ENCODE results near the gene MYL3. TPM values are rescaled to one million over a fixed set of nuclear protein-coding genes. Genes with fewer than 3 reads are reported as not detected.
A peak's percentile ranks its signal among the peaks of the same experiment; 100 is the strongest.

The MYL3 gene
- total RNA-seq, 2 donors from 2014 or later = not detected

DNA sequence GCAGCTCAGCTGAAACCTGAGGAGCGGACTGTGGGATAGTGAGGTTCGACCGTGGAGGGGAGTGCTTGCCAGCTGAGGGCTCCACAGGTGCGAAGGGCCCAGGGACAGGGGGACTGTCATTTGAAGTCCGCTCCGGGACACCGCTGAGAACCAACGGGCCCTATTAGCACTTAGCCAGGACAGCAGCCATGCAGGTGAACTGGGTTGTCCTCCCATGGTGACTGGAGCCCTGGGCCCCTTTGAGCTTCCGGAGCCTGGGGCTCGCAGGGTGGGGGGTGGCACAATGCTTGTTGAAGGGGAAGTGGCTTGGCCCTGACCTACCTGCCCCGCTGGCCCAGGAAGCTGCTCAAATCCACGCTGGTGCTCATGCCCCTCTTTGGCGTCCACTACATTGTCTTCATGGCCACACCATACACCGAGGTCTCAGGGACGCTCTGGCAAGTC, 39.0 kb upstream of the MYL3 start:
- no peak overlapping the region for H3K27ac Mint-ChIP-seq
- H3K36me3 Mint-ChIP-seq = no peaks in the 10 kb centered on the region
- ATAC-seq (no peak), DNase-seq (ENCODE audit: low spot score in 2 of 2) (no peak)
- H3K9me3 Mint-ChIP-seq = no peaks in the 10 kb centered on the region

DNA sequence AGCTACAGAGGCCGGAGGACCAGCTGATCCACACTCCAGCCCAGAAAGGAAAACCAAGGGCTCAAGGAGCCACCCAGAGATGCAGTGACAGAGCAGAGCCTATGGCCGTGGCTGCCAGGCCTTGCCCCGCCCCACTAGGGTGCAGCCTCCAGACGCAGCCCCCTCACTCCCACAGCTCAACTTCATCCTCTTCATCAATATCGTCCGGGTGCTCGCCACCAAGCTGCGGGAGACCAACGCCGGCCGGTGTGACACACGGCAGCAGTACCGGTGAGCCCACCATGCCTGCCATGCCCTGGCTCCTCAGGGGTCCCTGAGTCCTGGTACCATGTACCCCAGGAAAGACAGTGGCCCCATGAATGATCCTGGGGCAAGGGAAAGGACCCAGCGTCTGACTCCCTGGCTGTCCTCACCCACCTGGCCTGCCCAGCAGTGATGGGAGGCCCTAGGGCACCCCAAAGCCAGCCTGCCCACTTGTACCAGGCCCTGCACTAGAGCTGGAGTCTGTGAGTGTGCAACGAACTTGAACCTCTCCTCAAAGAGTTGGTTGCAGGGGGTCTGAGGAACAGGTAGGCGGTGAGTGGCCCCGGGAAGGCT, 38.4 kb upstream of the MYL3 start:
- no peak for DNase-seq (ENCODE audit: low spot score in 2 of 2)
- Mint-ChIP-seq H3K27ac (no peak overlapping the region), H3K36me3 (no peaks in the 10 kb centered on the region), H3K9me3 (no peaks in the 10 kb centered on the region)
- no peak for ATAC-seq

DNA sequence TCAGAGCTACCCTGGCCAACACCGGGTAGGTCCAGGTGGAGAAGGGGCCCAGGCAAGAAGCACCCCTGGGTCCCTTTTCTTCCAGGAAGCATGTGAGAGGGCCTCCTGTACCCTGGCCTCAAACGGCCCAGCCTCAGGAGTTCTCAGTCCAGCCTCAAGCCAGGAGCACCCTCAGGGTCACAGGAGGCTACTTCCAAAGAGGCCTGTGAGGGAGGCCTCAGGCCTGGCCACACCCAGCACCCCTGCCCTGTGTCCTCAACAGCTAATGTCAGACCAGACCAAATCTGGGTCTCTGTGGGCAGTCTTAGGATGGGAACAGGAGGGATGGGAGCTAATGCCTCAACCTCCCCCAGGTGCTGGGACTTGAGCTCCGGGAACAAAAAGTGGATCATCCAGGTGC, 37.8 kb upstream of the MYL3 start:
- DNase-seq (ENCODE audit: low spot score in 2 of 2) (no peak), ATAC-seq (no peak)
- no peak overlapping the region for H3K27ac Mint-ChIP-seq
- no peaks in the 10 kb centered on the region for H3K9me3 Mint-ChIP-seq
- no peaks in the 10 kb centered on the region for H3K36me3 Mint-ChIP-seq

DNA sequence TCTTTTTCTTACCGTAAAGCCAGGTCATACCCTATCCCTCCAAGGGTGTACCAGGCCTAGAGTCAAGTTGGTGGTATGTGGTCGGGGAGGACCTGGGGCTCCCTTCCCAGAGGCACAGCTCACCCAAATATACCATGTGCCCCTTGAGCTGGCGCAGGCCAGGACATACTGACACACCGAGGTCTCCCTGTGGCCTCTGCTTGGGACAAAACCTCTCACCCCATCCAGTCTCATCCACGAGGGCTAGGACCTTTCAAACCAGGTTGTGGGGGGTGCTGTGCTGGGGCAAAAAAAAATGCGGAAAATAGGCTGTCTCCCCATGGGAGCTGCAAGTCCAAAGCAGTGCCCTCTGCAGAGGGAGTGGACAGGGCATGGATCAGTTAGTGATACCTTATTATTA, 37.1 kb upstream of the MYL3 start:
- DNase-seq (ENCODE audit: low spot score in 2 of 2) (no peak), ATAC-seq (no peak)
- H3K27ac Mint-ChIP-seq = no peak overlapping the region
- no peaks in the 10 kb centered on the region for H3K36me3 Mint-ChIP-seq
- no peaks in the 10 kb centered on the region for H3K9me3 Mint-ChIP-seq

DNA sequence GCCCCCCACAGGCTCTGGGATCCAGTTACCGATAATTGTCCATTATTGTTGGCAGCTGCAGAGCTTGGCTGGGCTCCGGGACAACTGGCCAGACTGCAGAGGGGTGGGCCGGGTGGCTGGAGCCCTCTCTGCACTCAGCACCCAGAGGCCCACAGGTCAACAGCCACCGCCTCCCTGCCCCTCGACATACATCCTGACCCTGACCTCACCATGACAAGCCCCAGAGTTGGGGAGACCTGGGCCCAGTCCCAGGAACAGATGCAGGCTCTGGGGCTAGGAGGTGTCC, 36.7 kb upstream of the MYL3 start:
- Mint-ChIP-seq H3K27ac (no peak overlapping the region), H3K36me3 (no peaks in the 10 kb centered on the region), H3K9me3 (no peaks in the 10 kb centered on the region)
- DNase-seq (ENCODE audit: low spot score in 2 of 2) (no peak), ATAC-seq (no peak)

DNA sequence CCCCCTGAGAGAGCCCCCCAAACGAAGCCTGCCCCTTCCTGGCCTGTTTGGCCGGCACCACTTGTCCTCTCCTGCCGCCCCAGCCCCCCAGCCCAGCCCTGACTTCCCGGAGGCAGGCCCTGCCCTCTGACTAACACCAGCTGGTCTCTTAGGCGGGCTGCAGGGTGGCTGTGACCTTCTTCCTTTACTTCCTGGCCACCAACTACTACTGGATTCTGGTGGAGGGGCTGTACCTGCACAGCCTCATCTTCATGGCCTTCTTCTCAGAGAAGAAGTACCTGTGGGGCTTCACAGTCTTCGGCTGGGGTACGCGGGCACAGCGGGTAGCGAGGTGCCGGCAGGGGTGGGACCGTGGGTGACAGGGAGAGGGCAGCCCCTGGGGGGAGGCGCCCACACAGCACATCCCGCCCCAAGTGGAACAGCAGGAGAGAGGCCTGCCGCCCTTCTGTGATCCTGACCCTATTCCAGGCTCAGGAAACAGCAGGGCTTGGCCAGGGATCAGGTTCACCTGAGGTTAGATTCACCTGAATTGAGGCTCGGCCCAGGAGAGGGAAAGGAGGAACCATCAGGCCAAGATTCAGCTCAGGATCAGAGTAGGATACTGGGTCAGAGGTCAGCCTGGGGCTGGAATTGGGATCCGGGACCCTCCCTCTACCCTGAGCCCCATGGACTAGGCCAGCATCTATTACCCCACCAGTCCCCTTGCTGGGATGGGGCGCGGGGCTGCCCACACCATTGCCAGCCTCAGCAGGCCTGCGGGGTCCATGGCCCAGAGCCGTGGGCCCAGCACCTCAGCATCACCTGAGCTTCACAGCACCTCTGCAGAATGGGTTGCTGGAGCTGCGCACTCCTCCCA, 36.1 kb upstream of the MYL3 start:
- no peak for DNase-seq (ENCODE audit: low spot score in 2 of 2)
- no peak overlapping the region for H3K27ac Mint-ChIP-seq
- no peak for ATAC-seq
- H3K36me3 Mint-ChIP-seq = no peaks in the 10 kb centered on the region
- no peaks in the 10 kb centered on the region for H3K9me3 Mint-ChIP-seq

DNA sequence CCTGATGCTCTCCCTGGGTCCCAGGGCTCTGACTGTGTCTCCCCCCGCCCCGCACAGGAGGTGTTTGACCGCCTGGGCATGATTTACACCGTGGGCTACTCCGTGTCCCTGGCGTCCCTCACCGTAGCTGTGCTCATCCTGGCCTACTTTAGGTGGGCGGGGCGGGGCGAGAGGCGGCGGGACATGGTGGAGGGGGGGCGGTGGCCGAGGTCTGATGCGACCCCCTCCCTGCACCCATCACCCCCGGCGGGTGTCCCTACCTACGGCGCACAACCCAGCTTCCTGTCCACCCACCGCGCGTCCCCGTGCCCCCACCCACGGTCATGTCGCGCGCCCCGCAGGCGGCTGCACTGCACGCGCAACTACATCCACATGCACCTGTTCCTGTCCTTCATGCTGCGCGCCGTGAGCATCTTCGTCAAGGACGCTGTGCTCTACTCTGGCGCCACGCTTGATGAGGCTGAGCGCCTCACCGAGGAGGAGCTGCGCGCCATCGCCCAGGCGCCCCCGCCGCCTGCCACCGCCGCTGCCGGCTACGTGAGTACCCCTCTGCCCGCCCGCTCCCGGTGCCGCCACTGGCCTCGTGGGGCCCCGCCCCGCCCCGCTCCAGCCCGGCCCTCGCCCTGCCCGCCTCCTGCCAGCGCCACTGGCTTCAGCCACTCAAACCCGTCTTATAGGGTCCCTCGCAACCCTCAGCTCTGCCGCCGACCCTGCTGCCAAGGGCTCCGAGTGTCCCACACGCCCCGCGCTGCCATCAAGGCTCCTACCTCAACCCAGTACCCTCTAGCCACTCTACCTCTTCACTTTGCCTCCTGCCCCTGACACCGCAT, 35.3 kb upstream of the MYL3 start:
- Mint-ChIP-seq H3K27ac (no peak overlapping the region), H3K36me3 (no peaks in the 10 kb centered on the region), H3K9me3 (no peaks in the 10 kb centered on the region)
- no peak for ATAC-seq
- DNase-seq (ENCODE audit: low spot score in 2 of 2) = no peak

DNA sequence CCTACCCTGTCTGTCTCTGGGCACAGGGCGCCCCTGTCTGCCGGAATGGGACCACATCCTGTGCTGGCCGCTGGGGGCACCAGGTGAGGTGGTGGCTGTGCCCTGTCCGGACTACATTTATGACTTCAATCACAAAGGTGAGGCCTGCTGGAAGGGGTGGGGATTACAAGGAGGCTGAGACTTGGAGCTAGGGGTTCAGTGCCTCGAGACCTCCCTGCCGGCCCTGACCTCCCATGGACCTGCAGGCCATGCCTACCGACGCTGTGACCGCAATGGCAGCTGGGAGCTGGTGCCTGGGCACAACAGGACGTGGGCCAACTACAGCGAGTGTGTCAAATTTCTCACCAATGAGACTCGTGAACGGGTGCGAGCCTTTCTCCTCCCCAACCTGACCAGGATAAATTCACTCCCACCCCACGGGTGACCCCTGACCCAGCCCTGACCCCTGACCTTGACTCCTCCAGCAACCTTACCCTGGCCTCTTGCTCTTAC, 34.6 kb upstream of the MYL3 start:
- no peak overlapping the region for H3K27ac Mint-ChIP-seq
- H3K36me3 Mint-ChIP-seq = no peaks in the 10 kb centered on the region
- DNase-seq (ENCODE audit: low spot score in 2 of 2) (no peak), ATAC-seq (no peak)
- H3K9me3 Mint-ChIP-seq = no peaks in the 10 kb centered on the region

DNA sequence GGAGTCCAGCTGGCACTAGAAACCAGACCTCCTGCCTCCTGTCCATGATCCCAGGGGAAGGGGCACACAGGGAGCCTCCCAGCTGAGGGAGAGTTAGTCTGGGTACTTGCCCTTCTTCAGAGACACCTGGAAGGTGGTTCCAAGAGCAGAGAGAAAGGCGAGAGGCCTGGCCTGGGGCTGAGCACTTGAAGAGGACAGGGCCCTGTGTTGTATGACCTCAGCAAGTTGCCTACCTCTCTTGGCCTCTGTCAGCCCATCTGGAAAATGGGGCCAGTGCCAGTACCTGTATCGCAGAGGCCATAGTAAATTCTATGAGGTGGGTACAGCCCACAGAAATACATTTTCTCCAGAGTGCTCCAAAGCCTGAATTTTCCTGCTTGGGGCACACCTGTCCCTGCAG, 33.8 kb upstream of the MYL3 start:
- ATAC-seq (no peak), DNase-seq (ENCODE audit: low spot score in 2 of 2) (no peak)
- Mint-ChIP-seq H3K36me3 (no peaks in the 10 kb centered on the region), H3K9me3 (no peaks in the 10 kb centered on the region), H3K27ac (no peak overlapping the region)

DNA sequence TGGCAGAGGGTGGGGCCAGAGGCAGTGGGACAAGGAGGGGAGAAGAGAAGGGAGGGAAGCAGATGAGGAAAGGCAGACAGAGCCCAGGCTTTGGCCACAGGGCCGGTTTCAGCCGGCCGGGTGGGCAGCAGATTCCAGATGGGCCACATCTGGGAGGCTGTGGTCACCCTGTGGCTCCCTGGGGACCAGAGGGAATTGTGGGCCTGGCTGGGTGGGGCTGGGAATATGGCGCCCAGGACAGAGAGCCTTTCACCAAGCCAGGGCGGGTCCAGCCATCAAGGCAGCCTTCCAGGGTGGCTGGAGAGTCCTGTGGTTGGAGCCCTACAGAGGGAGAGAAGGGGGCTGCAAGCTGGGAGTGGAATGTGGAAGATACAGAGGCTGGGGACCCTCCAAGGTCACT, 33.1 kb upstream of the MYL3 start:
- no peaks in the 10 kb centered on the region for H3K9me3 Mint-ChIP-seq
- DNase-seq (ENCODE audit: low spot score in 2 of 2) (no peak), ATAC-seq (no peak)
- H3K36me3 Mint-ChIP-seq = no peaks in the 10 kb centered on the region
- H3K27ac Mint-ChIP-seq = no peak overlapping the region

DNA sequence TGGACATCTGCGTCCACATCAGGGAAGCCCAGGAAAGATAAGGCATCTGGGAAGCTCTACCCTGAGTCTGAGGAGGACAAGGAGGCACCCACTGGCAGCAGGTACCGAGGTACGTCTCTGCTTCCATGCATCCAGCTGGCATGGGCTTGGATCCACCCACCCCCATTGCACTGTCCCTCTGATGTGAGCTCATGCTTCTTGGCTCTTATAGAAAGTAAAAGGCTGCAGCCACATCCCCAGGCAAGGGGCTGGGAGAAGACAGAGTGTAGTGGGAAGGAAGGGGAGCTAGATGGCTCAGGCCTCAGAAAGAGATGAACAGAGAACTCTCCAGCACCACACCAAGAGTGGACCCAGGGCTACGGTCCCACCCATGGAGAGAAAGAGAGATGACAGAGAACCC, 32.5 kb upstream of the MYL3 start:
- H3K36me3 Mint-ChIP-seq = no peaks in the 10 kb centered on the region
- no peak overlapping the region for H3K27ac Mint-ChIP-seq
- ATAC-seq = no peak
- no peaks in the 10 kb centered on the region for H3K9me3 Mint-ChIP-seq
- DNase-seq (ENCODE audit: low spot score in 2 of 2) = no peak

DNA sequence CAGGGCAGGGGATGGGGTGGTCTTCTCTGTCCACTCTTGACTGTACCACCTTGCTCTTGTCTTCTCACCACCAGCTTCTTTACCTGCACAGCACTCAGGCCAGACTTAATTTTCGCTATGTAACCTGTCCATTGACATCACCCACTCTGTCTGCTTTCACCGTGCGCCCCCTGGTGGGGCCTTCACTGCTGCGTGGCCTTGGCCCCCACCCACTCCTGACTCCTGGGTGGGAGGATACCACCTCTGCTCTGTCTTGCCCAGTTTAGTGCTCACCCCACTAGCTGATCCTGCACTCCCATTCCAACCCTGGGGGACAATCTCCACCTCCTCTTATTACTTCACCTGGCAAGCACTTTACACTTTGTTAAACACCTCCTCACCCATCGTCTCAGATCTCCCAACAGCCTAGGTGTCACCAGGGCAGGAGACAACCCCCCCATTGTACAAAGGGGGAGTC, 32.0 kb upstream of the MYL3 start:
- peak; percentile 76 to 79 for ATAC-seq
- no peaks in the 10 kb centered on the region for H3K9me3 Mint-ChIP-seq

DNA sequence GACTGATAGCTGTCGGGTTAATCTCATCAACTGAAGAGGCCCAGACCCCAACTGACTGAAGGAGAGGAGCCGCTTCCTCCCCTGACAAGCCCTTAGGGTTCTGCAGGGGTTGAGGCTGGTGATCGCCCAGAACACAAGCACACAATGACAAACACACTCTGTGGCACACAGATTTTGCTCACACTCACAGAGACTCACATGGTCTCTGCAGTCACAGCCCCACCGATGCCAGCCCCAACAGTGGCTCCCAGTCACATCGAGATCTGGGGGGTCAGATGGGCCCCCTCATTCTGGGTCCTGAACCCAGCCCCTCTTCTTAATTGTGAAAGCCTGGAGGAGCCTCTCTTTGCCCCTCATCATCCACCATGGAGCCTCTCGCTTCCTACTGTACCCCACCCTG, 31.0 kb upstream of the MYL3 start:
- Mint-ChIP-seq H3K36me3 (no peaks in the 10 kb centered on the region), H3K9me3 (no peaks in the 10 kb centered on the region), H3K27ac (no peak overlapping the region)
- DNase-seq (ENCODE audit: low spot score in 2 of 2) (no peak), ATAC-seq (no peak)

More for the DNA sequence above, 32.0 kb upstream of the MYL3 start:
- no peak overlapping the region for H3K27ac Mint-ChIP-seq
- peak in 1 of 2 donors; percentile 84 for DNase-seq (ENCODE audit: low spot score in 2 of 2)
- H3K36me3 Mint-ChIP-seq = no peaks in the 10 kb centered on the region

DNA sequence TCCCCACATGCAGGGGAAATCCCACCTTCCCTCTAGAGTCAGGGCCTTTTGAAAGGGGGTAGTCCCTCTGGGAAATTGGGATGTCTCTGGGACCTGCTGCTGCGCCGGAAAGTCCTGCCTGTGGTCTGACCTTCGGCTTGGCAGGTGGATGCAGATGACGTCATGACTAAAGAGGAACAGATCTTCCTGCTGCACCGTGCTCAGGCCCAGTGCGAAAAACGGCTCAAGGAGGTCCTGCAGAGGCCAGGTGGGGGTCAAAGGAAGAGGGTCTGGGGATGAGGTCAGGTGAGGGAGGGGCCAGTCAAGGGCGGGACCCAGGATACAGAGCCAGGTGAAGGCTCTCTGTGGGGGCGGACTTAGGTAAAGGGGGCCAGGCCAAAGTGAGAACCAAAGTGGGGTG, 30.5 kb upstream of the MYL3 start:
- Mint-ChIP-seq H3K27ac (no peak overlapping the region), H3K36me3 (no peaks in the 10 kb centered on the region), H3K9me3 (no peaks in the 10 kb centered on the region)
- DNase-seq (ENCODE audit: low spot score in 2 of 2) = no peak
- peak in 1 of 2 donors; percentile 42 for ATAC-seq

DNA sequence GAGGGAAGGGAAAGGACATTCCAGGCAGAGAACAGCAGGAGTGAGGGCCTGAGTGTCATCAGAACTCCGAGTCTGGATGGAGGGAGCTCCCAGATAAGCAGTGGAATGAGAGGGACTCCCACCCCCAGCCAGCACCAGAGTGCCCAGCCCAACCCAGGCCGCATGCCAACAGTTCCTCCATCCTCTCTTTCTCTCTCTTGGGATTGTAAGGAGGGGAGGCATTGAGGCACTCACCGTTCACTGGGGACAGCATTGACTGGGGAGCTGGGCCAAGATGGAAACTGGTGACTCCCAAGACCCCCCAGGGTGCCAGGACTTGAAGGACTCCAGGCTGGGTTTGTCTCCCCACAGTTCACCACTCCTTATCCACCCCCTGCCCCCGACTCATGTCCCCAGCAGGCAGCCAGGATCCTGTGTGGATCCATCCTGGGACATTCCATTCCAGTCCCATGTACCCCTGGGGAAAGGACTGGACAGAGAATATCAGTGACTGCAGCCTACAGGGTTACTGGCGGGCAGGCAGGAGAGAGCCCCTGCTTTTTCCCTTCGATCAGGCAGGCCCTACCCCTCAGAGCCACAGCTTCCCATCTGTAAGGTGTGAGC, 30.0 kb upstream of the MYL3 start:
- ATAC-seq = no peak
- no peak overlapping the region for H3K27ac Mint-ChIP-seq

DNA sequence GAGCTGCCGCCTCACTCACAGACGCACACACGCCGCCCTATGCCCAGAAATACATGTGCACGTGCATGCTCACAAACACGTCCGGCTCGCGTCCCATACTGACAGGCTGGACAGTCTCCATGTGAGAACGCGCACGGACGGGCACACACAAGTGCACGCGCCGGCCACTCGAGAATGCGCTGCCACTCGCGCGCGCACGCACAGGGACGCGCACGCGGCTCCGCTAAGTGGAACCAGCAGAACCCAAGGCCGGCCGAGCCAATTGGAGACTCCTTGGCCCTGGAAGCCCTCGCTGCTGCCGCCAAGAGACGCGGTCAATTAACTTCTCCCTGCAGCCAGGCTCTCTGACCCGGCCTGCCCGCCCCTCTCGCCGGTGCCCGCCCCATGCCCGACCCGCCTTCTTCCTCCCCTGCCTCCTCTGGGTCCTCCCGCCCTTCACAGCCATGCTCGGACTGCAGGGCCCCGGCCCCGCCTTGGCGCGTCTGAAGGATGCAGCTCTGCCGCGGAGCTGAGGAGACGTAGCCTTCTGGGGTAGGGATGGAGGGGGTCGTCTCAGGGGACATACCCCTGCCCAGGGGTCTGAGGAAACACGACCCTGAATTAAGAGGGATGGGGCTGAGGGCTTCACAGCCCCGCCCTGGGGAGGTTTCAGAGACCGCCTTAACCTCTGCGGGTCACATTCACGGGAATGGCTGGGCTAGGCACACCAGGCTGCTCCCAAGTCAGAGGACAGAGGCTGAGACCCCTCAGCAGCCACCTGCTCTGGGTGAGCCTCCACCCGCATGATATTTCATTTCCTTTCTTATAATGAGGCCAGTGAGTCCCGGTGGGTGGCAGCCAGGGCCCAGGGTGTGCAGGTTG, 29.3 kb upstream of the MYL3 start:
- Mint-ChIP-seq H3K9me3 (no peaks in the 10 kb centered on the region), H3K27ac (no peak overlapping the region), H3K36me3 (no peaks in the 10 kb centered on the region)
- ATAC-seq (peak in 1 of 2 donors; percentile 32), DNase-seq (ENCODE audit: low spot score in 2 of 2) (no peak)

More for the DNA sequence above, 30.0 kb upstream of the MYL3 start:
- DNase-seq (ENCODE audit: low spot score in 2 of 2) = no peak
- no peaks in the 10 kb centered on the region for H3K9me3 Mint-ChIP-seq
- no peaks in the 10 kb centered on the region for H3K36me3 Mint-ChIP-seq
